Activated CD8-positive, alpha-beta memory T cell treated with anti-CD3 and anti-CD28 coated beads for 24 hours (primary cell): ENCODE results near the gene SERPINC1.
"Not testable (repeated sequence)": the region's sequence is repeated elsewhere in the genome, so short reads cannot be mapped to it uniquely, and the experiment has no call there.

Experiments used
- DNase-seq: peaks from one replicate; pipeline ENCODE4 v3.0.0-alpha.2; 2020

SERPINC1 gene

GRCh38 chr1:173862146-173862768, 54.9 kb downstream of the SERPINC1 start:
- DNase-seq = peak; percentile 83

- DNase-seq = peak; percentile 83
Measured at GRCh38 chr1:173861731-173862145, 55.4 kb downstream of the SERPINC1 start.

DNA sequence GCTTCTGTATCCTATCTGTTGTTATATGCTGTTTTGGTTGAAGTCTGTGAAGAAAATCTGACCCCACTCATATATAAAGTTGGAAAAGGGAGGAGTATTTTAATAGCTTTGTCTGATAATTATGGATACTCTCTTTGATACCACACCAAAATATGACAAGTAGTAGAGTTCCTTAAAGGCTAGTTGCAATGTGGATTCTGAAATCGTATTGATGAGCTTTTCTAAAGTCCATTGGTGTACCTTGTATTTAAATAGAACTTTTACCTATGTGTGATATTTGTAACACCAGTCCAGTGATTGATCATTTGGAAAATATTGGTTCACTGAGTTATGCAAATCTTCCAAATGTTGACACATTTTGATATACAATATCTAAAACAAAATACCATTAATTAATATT, 57.1 kb downstream of the SERPINC1 start:
- no peak for DNase-seq

DNA sequence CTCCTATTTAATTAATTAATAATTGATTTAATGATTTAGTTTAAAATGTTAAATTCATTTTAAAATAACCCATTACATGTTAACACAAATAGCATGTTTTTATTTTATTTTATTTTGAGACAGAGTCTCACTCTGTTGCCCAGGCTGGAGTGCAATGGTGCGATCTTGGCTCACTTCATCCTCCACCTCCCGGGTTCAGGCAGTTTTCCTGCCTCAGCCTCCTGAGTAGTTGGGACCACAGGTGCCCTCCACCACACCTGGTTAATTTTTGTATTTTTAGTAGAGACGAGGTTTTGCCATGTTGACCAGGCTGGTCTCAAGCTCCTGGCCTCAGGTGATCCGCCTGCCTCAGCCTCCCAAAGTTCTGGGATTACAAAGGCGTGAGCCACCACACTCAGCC, 57.6 kb downstream of the SERPINC1 start:
- DNase-seq = not testable (repeated sequence)

GRCh38 chr1:173857363-173857917, 59.7 kb downstream of the SERPINC1 start:
- DNase-seq = no peak

GRCh38 chr1:173856903-173857302, 60.2 kb downstream of the SERPINC1 start:
- no peak for DNase-seq

DNA sequence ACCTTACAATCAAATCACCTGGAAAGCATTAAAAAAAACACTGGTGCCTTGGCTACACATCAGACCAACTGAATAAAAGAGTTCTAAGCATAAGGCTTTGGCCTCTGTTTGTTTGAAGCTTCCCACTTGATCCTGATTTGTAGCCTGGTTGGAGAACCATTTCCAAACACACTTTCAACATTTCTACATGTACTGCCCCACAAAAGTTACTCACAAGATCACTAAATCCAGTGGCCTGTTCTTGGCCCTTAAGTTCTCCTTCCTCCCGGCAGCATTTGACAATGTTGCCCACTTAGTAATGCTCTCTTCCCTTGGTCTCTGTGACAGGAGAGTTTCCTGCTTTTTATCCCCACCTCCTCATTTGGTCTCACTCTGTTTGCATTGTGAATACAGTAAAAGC, 61.1 kb downstream of the SERPINC1 start:
- DNase-seq = no peak
